Thoracic aorta (tissue), 2 donors: ENCODE results near the gene CENPX. TPM values are rescaled to one million over a fixed set of nuclear protein-coding genes. Genes with fewer than 3 reads are reported as not detected.

Experiments used
- ATAC-seq: fragments of 150-250 bp; one replicate; pipeline ENCODE4 v1.8.0; 2017; ENCODE audit warnings: low read depth; ENCODE audit not compliant: insufficient number of reproducible peaks, low FRiP score
- DNase-seq: peaks from one replicate; pipeline ENCODE4 v3.0.0-alpha.2; 2020; ENCODE audit warnings: low spot score
- H3K27ac ChIP-seq, 2 donors: fragments of 200-600 bp; sonication (generic); 1 replicate in 1 of 2; 2 replicates in 1 of 2; pipeline ENCODE4 v1.5.1; 2016; ENCODE audit warnings: mild to moderate bottlenecking in 2 of 2, moderate library complexity in 2 of 2
- H3K27me3 ChIP-seq: fragments of 200-600 bp; sonication (generic); replicated peaks from 2 replicates; pipeline ENCODE4 v1.6.0; 2016; ENCODE audit warnings: mild to moderate bottlenecking; ENCODE audit not compliant: insufficient read depth
- H3K36me3 ChIP-seq: fragments of 200-600 bp; sonication (generic); one replicate; pipeline ENCODE4 v1.5.1; 2016
- H3K4me1 ChIP-seq, 2 donors: fragments of 200-600 bp; sonication (generic); 1 replicate in 1 of 2; 2 replicates in 1 of 2; pipeline versions ENCODE4 v1.5.1 to v1.6.0; 2016; ENCODE audit warnings: low read depth in 2 of 2, mild to moderate bottlenecking in 1 of 2; ENCODE audit not compliant: control insufficient read depth in 1 of 2
- H3K4me3 ChIP-seq: fragments of 200-600 bp; sonication (generic); 2 replicates; pipeline ENCODE4 v1.5.1; 2016; ENCODE audit warnings: mild to moderate bottlenecking
- H3K9me3 ChIP-seq: fragments of 200-600 bp; sonication (generic); 2 replicates; pipeline ENCODE4 v1.5.1; 2016
- CTCF ChIP-seq: fragments of 200-600 bp; sonication (generic); IDR thresholded peaks from one replicate; pipeline ENCODE4 v1.5.1; 2019; ENCODE audit warnings: antibody characterized with exemption
- total RNA-seq, 2 donors: library from RNA; depleted of rRNA; stranded (reverse); fragments of >200 nt; gene quantifications; one replicate each; pipeline versions ENCODE4 v1.1.0 to v1.2.3, GENCODE V29; 2016

The CENPX gene
- total RNA-seq, 2 donors from 2014 or later, result 31.4 to 40.4 TPM

- TF ChIP-seq CTCF, result no peak
- peaks cover 31 to 60% of the 10 kb centered on the region in 2 donors for H3K4me1 ChIP-seq
These were observed 17.9 kb downstream of the CENPX start for GRCh38 chr17:82004517-82005455.

GRCh38 chr17:82003411-82004381, 19.0 kb downstream of the CENPX start:
- Histone ChIP-seq H3K27ac (peak overlapping the region; percentile 82 to 85), H3K4me3 (peak overlapping the region; percentile 45), H3K4me1 (peaks cover 31 to 60% of the 10 kb centered on the region in 2 donors), H3K36me3 (no peaks in the 10 kb centered on the region), H3K9me3 (no peaks in the 10 kb centered on the region), H3K27me3 (no peaks in the 10 kb centered on the region)
- ATAC-seq, result peak; percentile 82
- DNase-seq, result peak; percentile 79
- no peak for TF ChIP-seq CTCF

More at GRCh38 chr17:82004517-82005455, 17.9 kb downstream of the CENPX start:
- DNase-seq, result no peak
- no peaks in the 10 kb centered on the region for H3K27me3 ChIP-seq
- H3K4me3 ChIP-seq, result no peak overlapping the region
- H3K27ac ChIP-seq, result peak overlapping the region; percentile 82 to 85
- H3K9me3 ChIP-seq, result no peaks in the 10 kb centered on the region
- H3K36me3 ChIP-seq, result no peaks in the 10 kb centered on the region
- ATAC-seq, result no peak

- Histone ChIP-seq H3K4me1 (peaks cover 26 to 41% of the 10 kb centered on the region in 2 donors), H3K9me3 (no peaks in the 10 kb centered on the region), H3K27ac (no peak overlapping the region), H3K4me3 (no peak overlapping the region), H3K27me3 (no peaks in the 10 kb centered on the region), H3K36me3 (peaks cover 5% of the 10 kb centered on the region)
- DNase-seq (no peak), ATAC-seq (no peak)
- TF ChIP-seq CTCF, result no peak
These were observed 21.1 kb downstream of the CENPX start for GRCh38 chr17:82001571-82002056.

GRCh38 chr17:82000803-82001570, 21.7 kb downstream of the CENPX start:
- Histone ChIP-seq H3K4me1 (peaks cover 20 to 35% of the 10 kb centered on the region in 2 donors), H3K36me3 (peaks cover 9% of the 10 kb centered on the region), H3K27me3 (no peaks in the 10 kb centered on the region), H3K9me3 (no peaks in the 10 kb centered on the region), H3K4me3 (no peak overlapping the region), H3K27ac (no peak overlapping the region)
- no peak for ATAC-seq
- TF ChIP-seq CTCF, result no peak
- no peak for DNase-seq
